ENCODE data around the gene FAM174C.

Gene FAM174C

DNA sequence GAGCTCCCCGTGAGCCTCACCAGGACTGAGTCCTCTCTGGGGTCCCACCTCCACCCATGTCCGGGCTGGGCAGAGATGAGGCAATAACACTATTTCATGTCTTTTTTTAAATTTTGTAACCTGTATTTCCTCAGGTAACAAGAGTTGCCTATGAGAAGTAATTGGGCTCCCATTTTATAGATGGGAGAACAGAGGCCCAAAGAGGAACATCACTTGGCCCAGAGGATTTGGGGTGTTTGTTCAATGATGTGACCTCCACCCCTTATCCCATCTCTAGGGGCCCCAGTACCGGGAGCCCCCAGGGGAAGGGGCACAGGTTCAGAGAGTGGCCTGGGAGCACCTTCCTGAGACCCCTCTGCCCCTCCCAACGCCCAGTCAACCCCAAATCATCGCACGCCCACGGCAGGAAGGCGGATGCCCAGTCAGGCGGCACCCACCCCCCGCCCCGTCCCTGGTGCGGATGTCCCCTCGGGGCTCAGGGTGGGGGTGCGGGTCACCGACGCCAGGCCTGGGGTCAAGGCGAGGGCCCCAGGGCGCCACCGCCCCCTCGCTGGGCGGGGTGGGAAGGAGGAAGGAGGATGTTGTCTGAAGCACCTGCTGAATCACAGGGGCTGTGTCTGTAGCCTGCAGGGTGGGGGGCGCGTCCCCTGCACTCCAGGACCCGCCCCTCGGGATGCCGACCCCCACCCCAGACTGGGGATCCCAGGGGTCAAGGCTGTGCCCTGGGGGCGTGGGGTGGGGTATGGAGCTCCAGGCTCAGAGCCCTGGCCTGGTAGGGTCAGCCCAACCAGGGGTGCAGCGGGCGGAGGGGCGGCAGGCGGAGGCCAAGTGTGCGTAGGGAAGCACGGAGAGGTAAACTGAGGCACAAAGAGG, 15.2 kb upstream of the FAM174C start:
- peak in 1 of 51 donors; percentile 44 for DNase-seq

DNA sequence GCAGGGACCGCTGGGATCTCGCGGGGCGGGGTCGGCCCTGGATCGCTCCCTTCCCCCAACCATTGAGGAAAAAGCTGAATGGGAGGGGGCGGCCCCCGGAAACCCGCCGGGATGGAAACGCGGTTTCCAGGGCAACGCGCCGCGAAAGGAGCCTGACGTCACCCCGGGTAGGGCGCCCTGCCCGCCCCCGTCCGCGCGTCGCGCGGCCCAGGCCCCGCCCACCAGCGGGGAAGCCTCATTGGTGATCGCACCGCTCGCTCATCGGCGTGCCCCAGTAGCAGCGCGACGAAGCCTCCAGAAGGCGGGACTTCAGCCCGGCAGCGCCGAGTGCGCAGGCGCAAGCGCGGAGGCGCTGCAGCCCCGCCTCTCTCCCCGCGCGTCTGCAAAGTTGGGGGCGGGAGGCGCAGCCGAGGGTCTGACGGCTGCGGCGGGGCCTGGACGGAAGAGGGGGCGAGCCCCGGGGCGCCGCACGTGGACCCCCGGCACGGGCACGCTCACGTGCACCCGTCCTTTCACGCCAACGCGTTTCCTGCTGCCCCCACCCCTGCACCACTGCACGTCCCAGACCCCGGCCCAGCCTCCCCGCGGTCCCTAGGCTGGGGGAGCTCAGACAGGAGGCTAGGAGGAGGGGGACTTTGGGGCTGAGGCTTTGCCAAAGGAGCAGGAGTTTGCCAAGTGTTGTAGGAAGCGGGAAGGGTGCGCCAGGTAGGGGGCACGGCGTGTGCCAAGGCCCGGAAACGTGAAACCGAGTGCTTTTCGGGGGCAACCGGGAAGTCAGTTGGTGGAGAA, 14.4 kb upstream of the FAM174C start:
- peak; percentile 47 to 97 (median 92) for DNase-seq

DNA sequence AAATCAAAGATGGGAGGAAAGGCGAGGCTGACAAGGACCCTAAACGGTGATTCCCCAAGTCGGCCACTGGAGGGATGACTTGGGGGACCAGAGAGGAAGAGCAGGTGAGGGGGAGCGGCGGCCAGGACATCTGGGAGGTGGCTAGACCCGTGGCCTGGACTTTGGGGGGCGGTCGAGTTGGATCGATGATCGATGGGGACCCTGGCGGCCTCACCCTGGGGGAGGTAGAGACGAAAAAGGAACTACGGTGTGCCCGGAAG, 13.9 kb upstream of the FAM174C start:
- no peak for DNase-seq

DNA sequence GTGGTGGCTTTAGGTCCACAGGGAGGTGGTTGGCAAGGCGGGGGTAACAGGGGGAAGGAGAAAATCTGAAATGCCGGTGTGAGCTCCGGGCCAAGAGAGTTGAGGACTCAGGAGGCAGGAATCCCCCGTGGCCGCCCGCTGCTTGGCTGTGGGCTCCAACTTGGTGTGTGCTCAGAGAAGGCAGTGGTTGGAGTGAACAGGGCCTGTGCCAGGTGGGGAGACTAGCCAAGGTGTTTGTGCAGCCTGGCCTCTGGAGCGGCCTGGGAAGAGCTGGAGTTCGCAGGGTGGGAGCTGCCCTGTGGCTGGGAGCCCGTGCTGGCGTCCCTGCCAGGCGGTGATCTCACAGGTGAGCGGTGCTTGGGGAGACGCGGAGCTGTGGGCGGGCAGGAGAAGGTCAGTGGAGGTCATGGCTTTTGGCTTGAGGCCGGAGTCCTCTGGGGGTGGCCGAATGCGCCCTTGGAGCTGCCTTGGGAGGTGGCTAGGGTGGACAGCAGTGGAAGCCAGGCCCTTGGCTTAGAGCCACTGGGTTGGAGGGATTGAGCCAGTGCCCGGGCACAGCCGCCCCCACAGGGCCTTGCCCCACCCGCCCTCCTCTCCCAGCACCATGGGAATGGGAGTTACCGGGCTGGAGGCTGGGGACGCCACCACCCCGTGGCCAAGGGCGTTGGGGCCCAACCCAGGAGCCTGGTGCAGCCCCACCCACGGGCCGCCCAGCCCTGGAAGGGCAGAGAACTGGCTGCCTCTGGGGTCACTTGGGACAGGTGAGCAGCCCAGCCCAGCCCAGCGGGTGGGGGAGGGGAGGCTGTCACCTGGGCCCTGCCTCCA, 13.3 kb upstream of the FAM174C start:
- DNase-seq: peak in 29 of 51 donors; percentile 25 to 78 (median 45)

DNA sequence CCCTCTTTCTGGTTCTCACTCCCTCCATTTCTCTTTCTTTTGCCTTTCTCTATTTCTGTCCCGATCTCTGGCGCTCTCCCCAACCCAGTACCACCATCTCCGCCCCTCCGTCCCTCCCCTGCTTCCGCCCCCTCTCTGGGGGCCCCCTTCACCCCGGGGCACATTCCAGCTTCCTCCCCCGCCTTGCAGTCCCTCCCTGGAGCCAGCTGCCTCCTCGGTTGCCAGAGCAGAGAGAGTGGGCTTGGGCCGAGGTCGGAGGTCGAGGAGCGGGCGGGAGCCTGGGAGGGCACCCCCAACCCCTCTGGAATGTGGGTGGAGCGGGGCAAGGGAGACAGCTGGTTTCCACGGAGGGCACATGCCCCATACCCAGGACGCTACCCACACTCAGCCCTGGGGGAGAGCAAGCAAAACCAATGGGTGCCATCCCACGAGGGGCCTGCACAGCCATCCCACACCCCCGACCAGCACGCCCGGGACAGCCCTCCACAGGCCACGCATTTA, 12.7 kb upstream of the FAM174C start:
- no peak for DNase-seq

DNA sequence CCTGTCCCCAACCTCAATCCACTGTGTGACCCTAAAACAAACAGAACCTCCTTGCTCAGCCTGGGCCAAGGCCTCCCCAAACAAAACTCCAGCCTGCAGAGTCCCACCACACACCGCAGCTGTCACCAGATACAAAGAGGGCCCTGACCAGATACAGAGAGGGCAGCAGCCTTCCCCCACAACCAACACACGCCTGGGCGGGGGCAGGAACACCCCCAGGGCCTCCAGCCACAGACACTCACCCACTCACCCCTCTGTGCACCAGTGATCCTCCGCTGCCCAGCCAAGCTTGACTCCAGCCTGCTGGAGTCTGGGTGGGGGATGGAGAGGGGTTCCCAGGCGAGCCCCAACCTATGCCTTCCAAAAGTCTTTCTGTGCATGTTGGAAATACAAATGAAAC, 12.1 kb upstream of the FAM174C start:
- no peak for DNase-seq

DNA sequence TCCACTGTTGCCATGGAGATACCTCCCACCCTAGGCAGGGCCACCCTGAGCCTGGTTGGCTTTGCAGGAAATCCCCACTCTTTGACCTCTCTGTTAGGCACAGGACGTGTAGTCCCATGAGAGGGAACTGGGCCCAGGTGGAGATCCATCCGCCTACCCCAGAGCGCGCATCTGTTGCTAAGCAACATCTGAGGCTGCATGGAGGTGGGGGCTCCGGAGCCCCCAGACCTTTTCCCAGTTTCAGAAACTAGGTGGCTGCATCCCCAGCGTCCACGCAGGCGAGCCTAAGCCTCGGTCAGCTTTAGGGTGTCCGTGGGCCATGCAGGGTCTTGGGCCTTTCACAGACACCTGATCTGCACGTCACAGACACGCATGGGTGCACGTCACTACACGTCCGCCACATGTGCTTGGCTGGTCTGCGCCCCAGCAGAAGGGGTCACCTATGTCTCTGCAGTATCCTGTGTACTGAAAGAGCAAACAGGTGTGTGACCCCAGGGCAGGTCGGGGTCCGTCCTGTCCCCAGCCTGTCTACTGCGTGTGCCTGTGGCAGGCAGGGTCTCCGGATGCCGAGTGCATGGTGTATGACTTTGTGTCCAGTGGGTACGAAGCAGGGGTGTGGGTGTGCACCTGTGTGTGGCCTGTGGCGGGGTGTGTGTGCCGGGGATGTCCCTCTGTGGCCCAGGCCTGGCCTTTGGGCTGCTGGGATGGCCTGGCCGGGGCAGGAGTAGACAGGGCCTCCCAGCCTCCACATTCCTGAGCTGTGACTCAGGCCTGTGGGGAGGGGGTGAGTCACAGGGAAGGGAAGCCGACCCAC, 10.3 kb upstream of the FAM174C start:
- DNase-seq: peak in 3 of 51 donors; percentile 22 to 36 (median 28)

DNA sequence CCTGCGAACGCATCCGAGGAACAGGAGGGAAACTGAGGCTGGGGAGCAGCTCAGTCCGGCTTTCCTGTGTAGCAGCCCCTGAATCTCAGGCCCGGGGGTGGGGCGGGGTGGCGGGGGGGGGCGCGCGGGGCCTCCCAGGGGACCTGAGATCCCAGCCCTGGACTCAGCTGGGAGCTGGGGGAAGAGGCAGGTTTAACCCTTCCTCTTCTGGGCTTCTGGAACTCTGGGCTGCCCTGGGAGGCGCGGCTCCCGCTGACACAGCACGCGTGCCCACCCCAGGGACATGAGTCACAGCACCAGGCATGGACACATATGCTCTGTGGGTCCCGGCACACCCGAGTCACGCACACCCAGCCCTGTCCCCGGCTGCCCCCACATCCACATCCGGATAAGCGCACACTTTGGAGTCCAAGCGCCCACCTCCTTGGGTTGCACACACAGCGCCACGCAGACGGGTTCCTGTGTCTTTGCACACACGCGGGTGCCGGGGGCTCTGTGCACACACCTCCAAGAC, 9.7 kb upstream of the FAM174C start:
- DNase-seq: peak in 3 of 51 donors; percentile 37 to 77 (median 47)

DNA sequence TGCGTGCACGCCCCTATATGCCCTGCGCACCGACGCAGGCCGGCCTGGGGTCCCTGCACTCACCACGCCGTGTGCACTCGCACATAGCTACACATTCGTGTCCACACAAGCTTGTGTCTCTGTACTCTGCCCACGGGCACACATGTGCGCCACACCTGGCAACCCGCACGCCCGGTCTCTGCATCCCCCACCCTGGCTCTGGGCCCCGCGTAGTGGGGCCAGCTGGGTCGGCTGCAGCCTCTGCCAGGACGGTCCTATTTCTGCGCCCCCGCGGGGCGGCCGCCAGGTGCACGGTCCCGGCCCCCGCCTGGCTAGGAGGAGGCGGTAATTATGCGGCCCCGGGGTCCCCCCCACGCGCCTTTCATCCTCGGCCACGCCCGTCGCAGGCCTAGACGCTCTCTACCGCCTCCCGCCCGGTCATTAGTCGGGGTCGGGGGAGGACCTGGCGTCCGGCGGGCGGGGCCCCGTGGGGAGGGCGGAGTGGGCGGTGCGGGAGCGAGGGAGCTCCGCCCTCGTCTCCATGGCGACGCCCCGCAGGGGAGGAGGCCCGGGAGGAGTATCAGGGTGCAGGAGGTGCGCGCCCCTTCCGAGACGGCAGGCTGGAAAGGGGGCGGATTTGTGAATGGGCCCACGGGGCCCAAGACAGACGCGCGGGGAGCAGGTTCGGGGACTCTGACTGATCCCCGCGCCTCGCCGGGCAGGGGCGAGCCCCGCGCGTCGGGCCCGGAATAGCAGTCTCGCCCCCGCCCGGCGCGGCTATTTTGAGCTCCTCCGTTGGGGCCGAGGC, 9.0 kb upstream of the FAM174C start:
- DNase-seq: peak in 43 of 51 donors; percentile 22 to 83 (median 61)

DNA sequence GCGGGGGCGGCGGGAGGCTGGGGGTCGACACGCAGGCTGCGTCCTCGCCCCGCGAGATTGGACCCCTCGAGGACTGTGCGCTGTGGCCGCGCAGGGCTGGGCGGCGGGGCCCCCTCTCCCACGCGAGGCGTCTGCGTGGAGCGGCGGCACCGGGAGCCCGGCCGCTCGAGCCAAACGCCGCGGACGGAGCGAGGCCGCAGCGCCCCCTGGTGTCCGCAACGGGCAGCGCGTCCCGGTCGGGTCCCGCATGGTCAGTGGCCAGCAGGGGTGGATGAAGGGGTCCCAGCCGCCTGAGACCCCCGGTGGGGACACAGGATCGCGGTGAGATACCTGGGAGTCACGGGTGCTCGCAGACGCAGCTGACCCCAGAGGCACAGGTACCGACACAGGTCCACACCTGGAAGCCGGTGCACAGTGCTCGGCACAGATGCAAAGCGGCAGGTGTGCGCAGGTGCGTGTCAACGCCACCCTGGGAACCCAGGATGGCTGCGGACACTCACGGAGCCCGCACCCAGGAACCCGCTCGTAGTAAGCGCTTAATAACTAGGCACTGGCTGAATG, 8.3 kb upstream of the FAM174C start:
- peak in 47 of 51 donors; percentile 14 to 87 (median 61) for DNase-seq

DNA sequence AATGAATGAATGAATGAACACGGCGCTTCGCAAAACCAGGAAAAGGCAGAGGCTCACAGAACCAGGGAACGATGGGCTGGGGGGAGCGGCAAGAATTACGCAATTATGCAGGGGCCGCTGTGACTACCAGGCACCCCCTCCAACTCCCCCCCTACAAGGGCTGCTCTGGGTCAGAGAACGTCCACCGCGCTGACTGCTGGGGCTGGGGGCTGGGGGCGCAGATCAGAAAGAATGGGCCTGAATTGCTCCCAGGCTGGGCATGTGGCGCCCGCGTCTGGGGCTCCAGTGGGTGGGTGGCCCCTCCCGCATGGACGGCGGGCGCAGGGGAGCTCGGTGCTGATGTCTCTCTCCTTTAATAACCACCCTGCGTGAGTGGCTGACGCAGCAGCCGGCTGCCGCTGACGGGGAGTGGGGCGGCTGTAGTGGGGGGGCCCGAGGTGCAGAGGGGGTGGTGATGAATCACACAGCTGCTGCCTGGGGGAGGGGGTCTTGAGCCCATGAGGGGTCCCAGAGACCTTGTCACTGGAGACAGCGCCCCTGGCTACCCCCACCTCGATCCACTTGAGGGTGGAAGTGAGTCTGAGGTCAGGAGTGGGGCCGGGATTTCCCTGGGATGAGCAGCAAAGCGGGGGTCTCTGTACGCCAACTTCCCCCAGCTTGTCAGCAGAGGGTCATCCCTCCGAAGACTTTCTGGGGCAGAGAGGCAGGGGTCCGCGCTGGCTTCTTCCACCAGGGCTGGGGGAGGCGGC, 7.7 kb upstream of the FAM174C start:
- DNase-seq: peak in 11 of 51 donors; percentile 22 to 74 (median 39)

DNA sequence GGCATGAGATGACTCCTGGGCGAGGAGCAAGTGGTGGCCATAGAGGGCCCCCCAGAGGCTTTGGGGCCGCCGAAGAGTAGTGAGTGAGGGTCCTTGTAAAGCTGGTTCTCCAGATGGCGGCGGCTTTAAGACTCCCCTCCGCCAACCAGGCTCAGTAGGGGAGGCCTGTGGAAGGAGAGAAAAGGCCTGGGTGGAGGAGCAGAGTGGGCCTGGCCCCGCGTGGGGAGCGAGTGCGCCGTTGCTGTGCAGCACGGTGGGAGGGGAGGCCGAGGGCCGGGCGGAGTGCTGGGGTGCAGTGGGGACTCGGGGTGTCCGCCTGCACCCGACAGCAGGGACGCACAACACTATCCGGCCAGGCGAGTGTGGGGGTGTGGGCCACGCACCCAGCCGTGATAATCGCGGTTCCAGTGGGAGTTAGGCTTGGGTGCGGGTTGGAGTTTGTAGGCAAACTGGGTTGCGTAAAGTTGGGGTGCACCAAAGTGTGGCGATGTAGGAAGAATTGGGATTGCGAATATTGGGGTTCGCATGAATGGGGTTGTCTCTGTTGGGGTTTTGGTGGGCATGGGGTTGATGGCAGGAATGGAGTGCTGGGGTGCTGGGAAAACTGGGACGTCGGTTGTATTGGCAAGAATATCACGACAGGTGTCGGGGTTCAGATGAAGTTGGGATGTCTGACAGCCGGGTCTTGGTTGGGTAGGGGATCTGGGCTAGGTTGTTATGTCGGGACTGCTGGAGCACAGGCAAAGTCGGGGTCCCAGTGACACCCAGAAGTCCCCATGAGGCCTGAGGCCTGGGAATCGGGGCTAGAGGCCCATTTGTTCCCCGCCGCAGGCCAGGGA, 6.9 kb upstream of the FAM174C start:
- DNase-seq: peak in 2 of 51 donors; percentile 42 to 49

DNA sequence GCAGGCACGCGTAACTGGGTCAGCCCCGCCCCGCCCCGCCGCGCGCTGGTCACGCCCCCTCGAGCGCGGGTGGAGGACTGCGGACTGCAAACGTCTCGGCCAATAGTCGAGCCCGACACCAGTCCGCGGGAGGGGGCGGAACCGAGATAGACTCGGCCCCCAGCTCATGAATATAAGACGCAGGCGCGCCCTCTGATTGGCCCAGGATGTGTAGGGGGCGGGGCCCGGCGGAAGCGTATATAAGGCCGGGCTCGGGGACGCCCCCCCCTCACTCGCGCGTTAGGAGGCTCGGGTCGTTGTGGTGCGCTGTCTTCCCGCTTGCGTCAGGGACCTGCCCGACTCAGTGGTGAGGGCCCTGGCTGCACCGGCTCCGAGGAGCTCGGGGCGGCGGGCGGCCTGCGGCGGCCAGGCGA, 6.3 kb upstream of the FAM174C start, which contains the start of gene CIRBP:
CIRBP (plus strand) TSS at position 268 of the 413 bp plus-strand sequence. CDS start 1,602 bp downstream, outside the sequence.
- DNase-seq: peak; percentile 67 to 100 (median 99)

DNA sequence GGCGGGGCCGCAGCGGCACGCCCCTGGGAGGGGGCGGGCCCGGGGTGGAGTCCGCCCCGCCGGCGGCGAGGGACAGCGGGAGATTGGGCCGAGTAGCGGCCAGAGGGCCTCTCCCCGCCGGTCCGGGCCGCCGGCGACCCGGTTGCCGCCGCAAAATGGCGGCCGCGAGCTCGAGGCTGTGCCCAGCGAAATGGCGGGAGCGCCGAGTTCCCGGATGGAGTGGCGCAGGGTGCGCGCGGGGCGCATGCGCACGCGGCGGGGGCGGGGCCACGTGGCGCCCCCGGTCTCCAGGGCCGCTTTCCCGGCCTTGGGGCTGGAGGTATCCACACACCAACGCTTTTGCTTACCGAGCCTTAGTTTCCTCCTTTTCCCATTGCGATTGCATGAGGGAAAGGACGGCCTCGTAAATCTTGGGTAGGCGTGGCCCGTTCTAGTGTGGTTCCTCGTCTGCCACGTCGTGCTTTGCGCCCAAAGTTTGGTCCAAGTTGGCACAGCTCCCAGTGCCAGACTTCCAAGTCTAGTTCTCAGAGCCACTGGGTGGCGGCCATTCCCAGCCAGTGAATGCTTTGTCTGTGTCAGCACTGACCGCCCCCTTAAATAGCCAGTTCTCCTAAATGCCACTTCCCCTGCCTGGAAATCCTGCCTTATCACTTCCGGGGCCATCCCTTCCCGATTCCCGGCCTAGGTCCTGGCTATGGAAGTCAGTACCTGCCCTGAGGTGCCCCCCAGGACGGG, 5.7 kb upstream of the FAM174C start:
- peak in 50 of 51 donors; percentile 37 to 91 (median 77) for DNase-seq

DNA sequence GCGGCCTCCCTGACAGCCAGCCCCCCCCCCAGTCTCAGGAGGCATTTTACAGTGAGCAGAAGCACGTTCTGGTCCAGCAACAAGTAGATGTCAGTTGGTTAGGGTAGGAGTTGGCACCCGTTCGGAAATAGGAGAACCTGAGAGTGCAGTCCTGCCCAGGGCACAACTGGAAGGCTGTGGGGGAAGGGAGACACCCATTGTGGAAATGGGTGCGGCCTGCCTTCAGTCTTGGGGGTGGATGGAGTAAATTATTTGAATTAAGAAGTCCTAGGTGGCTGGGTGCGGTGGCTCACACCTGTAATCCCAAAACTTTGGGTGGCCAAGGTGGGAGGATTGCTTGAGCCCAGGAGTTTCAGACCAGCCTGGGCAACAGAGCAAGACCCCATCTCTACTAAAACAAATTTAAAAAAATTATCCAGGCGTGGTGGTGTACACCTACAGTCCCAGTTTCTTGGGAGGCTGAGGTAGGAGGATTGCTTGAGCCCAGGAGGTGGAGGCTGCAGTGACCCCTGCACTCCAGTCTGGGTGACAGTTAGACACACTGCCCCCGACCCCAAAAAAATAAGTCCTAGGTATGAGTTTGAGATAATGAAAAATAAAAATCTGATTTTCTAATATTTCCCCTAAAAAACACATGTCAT, 5.0 kb upstream of the FAM174C start:
- no peak for DNase-seq

Data from hypothalamus (tissue), 51 donors.